K562 (cell line): ENCODE measurements around the gene CCDC9B. TPM values are rescaled to one million over a fixed set of nuclear protein-coding genes. Genes with fewer than 3 reads are reported as not detected.

Experiments used
- ATAC-seq: fragments of 200-7000 bp; cut with Tn5 transposase; 3 replicates; pipeline ENCODE4 v1.9.1; 2020; ENCODE audit warnings: moderate library complexity
- BruUV-seq: library from RNA; stranded (reverse); fragments of 400-500 nt; replicated peaks from 2 replicates; lab custom pipeline; 2021; lab: Mats Ljungman, UMichigan
- CTCF ChIA-PET: fragments of 300-600 bp; formaldehyde crosslinking; extraction: SDS; loops from one replicate; lab custom pipeline; 2021; ENCODE audit warnings: low intra/inter-chr PET ratio; lab: Yijun Ruan, JAX
- POLR2A ChIA-PET: fragments of 300-600, 350-650 bp; sonication (Branson Sonifier 250); formaldehyde crosslinking; extraction: SDS; loops from one replicate; lab custom pipeline; 2021; ENCODE audit warnings: antibody characterized with exemption, inconsistent platforms; lab: Yijun Ruan, JAX
- DNase-seq, 4 experiments: peaks; one replicate each; pipeline versions ENCODE4 v3.0.0 to v3.0.0-alpha.2; 2011 to 2018; ENCODE audit warnings: low spot score in 3 of 4, mixed read lengths in 3 of 4; ENCODE audit errors: extremely low read depth in 1 of 4
- FAIRE-seq: peaks from 2 replicates; lab custom pipeline; 2011; peaks lifted over from hg19 to GRCh38; lab: Jason Lieb, UNC
- H2AFZ ChIP-seq: 2 replicates; pipeline ENCODE4 v1.6.0; 2011; ENCODE audit warnings: low read depth, low read length, control low read depth, inconsistent platforms
- H3K27ac ChIP-seq: fragments of 200-600 bp; 3 replicates; pipeline ENCODE4 v1.8.0; 2011; ENCODE audit warnings: low read depth, mild to moderate bottlenecking, control low read depth, inconsistent platforms, low read length, moderate library complexity, mixed read lengths; ENCODE audit errors: extremely low read depth
- H3K27me3 ChIP-seq, 2 experiments: fragments of 300-600 bp in 1 of 2; 2 replicates in 1 of 2; 3 replicates in 1 of 2; pipeline versions ENCODE4 v1.6.0 to v1.8.0; 2011; ENCODE audit warnings: inconsistent platforms in 2 of 2, low read length in 2 of 2, mild to moderate bottlenecking in 1 of 2, mixed read lengths in 1 of 2, moderate library complexity in 1 of 2; ENCODE audit not compliant: control insufficient read depth in 2 of 2, insufficient read depth in 2 of 2
- H3K36me3 ChIP-seq: fragments of 300-600 bp; 3 replicates; pipeline ENCODE4 v1.8.0; 2011; ENCODE audit warnings: mild to moderate bottlenecking, low read length, inconsistent platforms; ENCODE audit not compliant: control insufficient read depth, insufficient read depth
- H3K4me1 ChIP-seq, 2 experiments: fragments of 200-600 bp in 1 of 2; replicated peaks in 1 of 2; 2 replicates in 1 of 2; 3 replicates in 1 of 2; pipeline versions ENCODE4 v1.5.1 to v1.8.0; 2011; ENCODE audit warnings: inconsistent platforms in 2 of 2, low read length in 2 of 2, mild to moderate bottlenecking in 1 of 2, mixed read lengths in 1 of 2, moderate library complexity in 1 of 2; ENCODE audit not compliant: control insufficient read depth in 2 of 2, insufficient read depth in 2 of 2
- H3K4me2 ChIP-seq: 2 replicates; pipeline ENCODE4 v1.6.1; 2011; ENCODE audit warnings: low read length, control low read depth, inconsistent platforms, mixed read lengths; ENCODE audit not compliant: insufficient read depth
- H3K4me3 ChIP-seq: fragments of 200-600 bp; sonication (generic), shearing (Covaris generic); 2 replicates; pipeline ENCODE4 v1.5.1; 2016; ENCODE audit warnings: control low read depth, inconsistent platforms
- H3K79me2 ChIP-seq: fragments of 200-600 bp; 3 replicates; pipeline ENCODE4 v1.8.0; 2011; ENCODE audit warnings: low read length, inconsistent platforms; ENCODE audit not compliant: control insufficient read depth, insufficient read depth
- H3K9ac ChIP-seq, 2 experiments: 2 replicates each; pipeline versions ENCODE4 v1.6.0 to v1.6.1; 2011; ENCODE audit warnings: low read depth in 2 of 2, low read length in 2 of 2, control low read depth in 1 of 2, inconsistent platforms in 1 of 2, mild to moderate bottlenecking in 1 of 2, mixed read lengths in 1 of 2; ENCODE audit not compliant: insufficient read depth in 1 of 2
- H3K9me1 ChIP-seq: one replicate; pipeline ENCODE4 v1.6.0; 2011; ENCODE audit warnings: inconsistent platforms, mild to moderate bottlenecking, low read length, moderate library complexity; ENCODE audit not compliant: control insufficient read depth, insufficient read depth
- H3K9me3 ChIP-seq: replicated peaks from 2 replicates; pipeline ENCODE4 v1.5.1; 2011; ENCODE audit warnings: low read depth, low read length, inconsistent platforms; ENCODE audit not compliant: control insufficient read depth, insufficient read depth
- H4K20me1 ChIP-seq: replicated peaks from 2 replicates; pipeline ENCODE4 v1.6.1; 2011; ENCODE audit warnings: low read length, inconsistent platforms, mixed read lengths; ENCODE audit not compliant: control insufficient read depth, insufficient read depth
- BRD4 ChIP-seq: fragments of 200-600 bp; sonication (generic); IDR thresholded peaks from 2 replicates; pipeline ENCODE4 v1.6.1; 2017; ENCODE audit warnings: inconsistent platforms
- MAFK ChIP-seq: IDR thresholded peaks from 2 replicates; pipeline ENCODE4 v1.6.1; 2011; ENCODE audit warnings: low read length, improper control_type of control experiment
- OTX1 ChIP-seq: fragments of 450-650 bp; formaldehyde crosslinking; IDR thresholded peaks from 2 replicates; pipeline ENCODE4 v1.4.0; 2022; ENCODE audit warnings: mild to moderate bottlenecking
- PHF21A ChIP-seq: fragments of 450-650 bp; IDR thresholded peaks from 2 replicates; pipeline ENCODE4 v1.6.1; 2017; ENCODE audit warnings: low read depth, borderline replicate concordance
- RNF219 ChIP-seq: fragments of 250-450 bp; sonication (Bioruptor Pico); IDR thresholded peaks from 2 replicates; pipeline ENCODE4 v1.5.0; 2022; ENCODE audit warnings: mild to moderate bottlenecking
- RUNX1 ChIP-seq: sonication (generic); IDR thresholded peaks from 2 replicates; pipeline ENCODE4 v1.6.1; 2016; ENCODE audit warnings: antibody characterized with exemption, low read depth
- SAP30 ChIP-seq: fragments of 200-600 bp; sonication (generic); IDR thresholded peaks from 2 replicates; pipeline ENCODE4 v1.6.1; 2012; ENCODE audit warnings: borderline replicate concordance, low read depth, mild to moderate bottlenecking, moderate library complexity, low read length, control low read depth, inconsistent platforms; ENCODE audit not compliant: insufficient read depth, poor library complexity, severe bottlenecking
- SRSF7 ChIP-seq: fragments of 200-400 bp; formaldehyde crosslinking; optimal IDR thresholded peaks from 2 replicates; pipeline ENCODE3; 2017; ENCODE audit warnings: mild to moderate bottlenecking, low read depth, low read length
- ZNF551 ChIP-seq: fragments of 250-450 bp; sonication (Bioruptor Pico); IDR thresholded peaks from 2 replicates; pipeline ENCODE4 v1.5.0; 2021; ENCODE audit warnings: mild to moderate bottlenecking, moderate library complexity
- ZNF830 ChIP-seq: fragments of 250-450 bp; sonication (Bioruptor Pico); IDR thresholded peaks from 2 replicates; pipeline ENCODE4 v1.5.0; 2021; ENCODE audit warnings: mild to moderate bottlenecking
- WGBS: fragments of 100-300 bp; shearing (Covaris generic); methylation state at CpG from one replicate; pipeline ENCODE4 v1.1.6; 2016; ENCODE audit warnings: low coverage, mixed read lengths; ENCODE audit not compliant: insufficient coverage; ENCODE audit errors: missing lambda C conversion rate; 5-methylcytosine and 5-hydroxymethylcytosine counted together
- in situ Hi-C: fragments of 300-500 bp; cut with MboI; formaldehyde crosslinking; loops from 4 replicates; pipeline ENCODE4 v1.15.0; 2018; ENCODE audit warnings: inconsistent platforms, mixed read lengths
- intact Hi-C: fragments of 100-400 bp; cut with micrococcal nuclease; formaldehyde crosslinking; loops from 2 replicates; pipeline ENCODE4 v1.14.2; 2022
- polyA plus RNA-seq, 8 experiments: library from polyadenylated mRNA; depleted of rRNA in 4 of 8; stranded (reverse) in 5 of 8; unstranded in 3 of 8; fragments of >200 nt; fragmentation: Nextera tagmentation in 2 of 8; fragmentation: Illumina TruSeq in 1 of 8; extraction: Ambion mirVana in 2 of 8; extraction: Trizol in 1 of 8; gene quantifications; 2 replicates each; pipeline versions ENCODE4 v1.2.1 to v1.2.3, GENCODE V29; 2011 to 2014; ENCODE audit warnings: inconsistent platforms in 1 of 8, missing spikeins in 1 of 8
- total RNA-seq, 7 experiments: library from RNA; depleted of rRNA in 6 of 7; stranded (reverse); fragments of >200 nt in 6 of 7; fragmentation: Illumina TruSeq in 2 of 7; extraction: Trizol in 2 of 7; gene quantifications; 2 replicates each; pipeline versions ENCODE4 v1.2.1 to v1.2.3, GENCODE V29; 2011 to 2021; ENCODE audit warnings: low replicate concordance in 1 of 7

CCDC9B gene
- total and polyA plus RNA-seq, 9 of the 15 experiments (the other 6 are each of a cell fraction or from before 2014, with no cell fraction given), result 0.01 to 0.47 (median 0.15) TPM; not detected in 1

- TF ChIP-seq RUNX1, result no peak
- TF ChIP-seq, all 486 proteins: peak for 0
Measured at GRCh38 chr15:40347559-40348473, 7.1 kb upstream of the CCDC9B start (continued).

GRCh38 chr15:40346579-40347558, 6.1 kb upstream of the CCDC9B start:
- ATAC-seq (no peak), FAIRE-seq (no peak), DNase-seq (no peak)
- no peaks in the 10 kb centered on the region for H3K79me2 ChIP-seq
- H3K4me2 ChIP-seq, result no peak overlapping the region
- no peak overlapping the region for H2AFZ ChIP-seq
- peaks cover 0 to 9% of the 10 kb centered on the region in 2 experiments; a peak in 1 of 5 replicates for H3K4me1 ChIP-seq
- no peaks in the 10 kb centered on the region for H3K27me3 ChIP-seq
- H4K20me1 ChIP-seq, result no peaks in the 10 kb centered on the region; the same call in 1 of the 2 replicates
- TF ChIP-seq SAP30 (no peak), ZNF830 (CRISPR knock-in tag) (no peak), SRSF7 (no peak), PHF21A (no peak), OTX1 (CRISPR knock-in tag) (no peak), MAFK (no peak), ZNF551 (no peak), RNF219 (no peak), BRD4 (no peak)
- no peak overlapping the region for H3K27ac ChIP-seq
- H3K9me1 ChIP-seq, result no peaks in the 10 kb centered on the region
- ChIA-PET CTCF (no interaction called here), POLR2A (interaction anchor here (0.6 to 1.8 kb wide), 2 partner anchors 10 to 49 kb away, joined by 3 to 7 read pairs; no protein-coding TSS in a partner anchor)
- peak overlapping the region in 1 of 2 experiments; percentile 40; a peak in 2 of 4 replicates for H3K9ac ChIP-seq
- H3K9me3 ChIP-seq, result no peaks in the 10 kb centered on the region; the same call in 1 of the 2 replicates
- WGBS, result 21% methylated on average over 13 of the region's 15 CpGs
- no TSS peak for BruUV-seq
- intact Hi-C loops (no loop called here), in situ Hi-C loops (loop anchor here (5.0 to 10.0 kb wide), 2 partner anchors 75 to 538 kb away; no protein-coding TSS in a partner anchor)
- H3K36me3 ChIP-seq, result no peaks in the 10 kb centered on the region
- H3K4me3 ChIP-seq, result no peak overlapping the region
